ENCODE data around the gene RPL39. TPM values are rescaled to one million over a fixed set of nuclear protein-coding genes. Genes with fewer than 3 reads are reported as not detected.
A peak's percentile ranks its signal among the peaks of the same experiment; 100 is the strongest.

Gene RPL39
- total RNA-seq, 1 experiment from 2014 or later: 2,054 TPM

- Histone ChIP-seq H2BK20ac (ENCODE audit: low read depth, low read length, poor library complexity, severe bottlenecking) (no peak overlapping the region), H3K18ac (ENCODE audit: insufficient read length, low read depth, low read length) (no peak overlapping the region), H2BK120ac (ENCODE audit: low read depth, low read length, poor library complexity, severe bottlenecking) (no peak overlapping the region), H3K4ac (ENCODE audit: low read depth, low read length) (no peak overlapping the region), H4K5ac (ENCODE audit: insufficient read length, low read depth, low read length) (no peak overlapping the region), H4K91ac (ENCODE audit: insufficient read length, low read depth, low read length) (no peak overlapping the region), H4K8ac (replicated peaks; ENCODE audit: insufficient read length, low read depth, low read length) (no peak overlapping the region), H3K23me2 (ENCODE audit: insufficient read length, low read depth, low read length, poor library complexity, severe bottlenecking) (peaks cover 2% of the 10 kb centered on the region), H3K14ac (ENCODE audit: insufficient read depth, low read length) (no peak overlapping the region), H2AK5ac (ENCODE audit: insufficient read length, low read length) (no peak overlapping the region), H3K4me1 (ENCODE audit: insufficient read depth, low read length) (peaks cover 4% of the 10 kb centered on the region; the same call in 1 of the 2 replicates), H2BK12ac (ENCODE audit: insufficient read length, low read depth, low read length) (no peak overlapping the region), H3T11ph (ENCODE audit: low read length) (no peak overlapping the region), H3K4me2 (ENCODE audit: insufficient read depth, insufficient read length, low read length) (no peak overlapping the region), H2AFZ (ENCODE audit: low read length) (no peak overlapping the region), H3K9me3 (ENCODE audit: control insufficient read depth, low read depth, low read length) (peaks cover 28% of the 10 kb centered on the region), H3K56ac (ENCODE audit: insufficient read length, low read depth, low read length) (no peak overlapping the region), H3K27ac (ENCODE audit: insufficient read length, low read depth, low read length) (no peak overlapping the region), H3K23ac (ENCODE audit: insufficient read length, low read depth, low read length) (no peak overlapping the region), H2BK5ac (ENCODE audit: insufficient read length, low read length) (no peak overlapping the region), H4K20me1 (ENCODE audit: control insufficient read depth, insufficient read depth, insufficient read length) (no peaks in the 10 kb centered on the region), H3K79me2 (ENCODE audit: insufficient read depth, low read length) (no peaks in the 10 kb centered on the region), H3K27me3 (ENCODE audit: insufficient read depth, low read length) (no peaks in the 10 kb centered on the region), H3K79me1 (ENCODE audit: insufficient read depth, low read depth, low read length, poor library complexity, severe bottlenecking) (no peaks in the 10 kb centered on the region), H3K9ac (ENCODE audit: extremely low read depth, insufficient read length, low read length) (no peak overlapping the region), H2BK15ac (ENCODE audit: low read depth, low read length) (no peak overlapping the region)
- no CpG with 5 or more reads among the region's 8 CpGs for WGBS (ENCODE audit: extremely low coverage, insufficient read length, low lambda C conversion rate)
- Mint-ChIP-seq H3K27me3 (ENCODE audit: low read depth) (peaks cover 9% of the 10 kb centered on the region), H3K4me3 (no peak overlapping the region; a peak in 1 of 5 replicates), H3K9me3 (peaks cover 59 to 75% of the 10 kb centered on the region in 2 experiments), H3K27ac (no peak overlapping the region), H3K36me3 (ENCODE audit: insufficient read depth in 1 of 3, low read depth in 3 of 3) (peaks cover 0 to 4% (median 3%) of the 10 kb centered on the region in 3 experiments; a peak in 4 of 7 replicates), H3K4me1 (peaks cover 21 to 27% of the 10 kb centered on the region in 2 experiments)
- peak; percentile 64 for TF ChIP-seq CTCF (conservative IDR thresholded peaks at IDR 0.05)
- peak; percentile 33 for DNase-seq
Measured at GRCh38 chrX:119753639-119754257, 37.7 kb downstream of the RPL39 start.

All from H9 (cell line).